Measurements from ENCODE around the gene GRIK4.

GRIK4 gene

DNA sequence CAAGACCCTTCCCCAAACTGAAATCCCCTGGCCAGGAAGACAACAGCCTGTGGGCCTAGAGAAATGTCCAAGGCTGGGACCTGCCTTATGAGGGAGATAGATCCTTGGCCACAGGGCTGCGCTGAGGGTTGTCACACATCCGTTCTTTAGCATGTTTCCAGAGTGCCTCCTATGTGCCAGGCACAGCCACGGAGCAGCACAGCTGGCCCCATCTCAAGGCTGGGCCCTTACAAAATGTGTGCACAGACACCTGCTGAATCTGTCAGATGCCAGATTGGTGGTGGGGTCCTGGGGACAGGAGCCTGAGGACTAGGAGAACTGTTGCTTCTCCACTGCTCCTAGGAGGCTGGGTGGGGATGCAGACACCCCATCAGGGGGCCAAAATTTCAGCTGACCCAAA is 11.2 kb downstream of the GRIK4 start:
- in situ Hi-C loops (cut with MboI; ENCODE audit: low sequenced_read_pairs, unreplicated experiment), result loop anchor here (10.0 to 25.0 kb wide), 3 partner anchors 162 to 665 kb away; partner anchors contain the start of gene TECTA
- TF ChIP-seq, protein P1, sequence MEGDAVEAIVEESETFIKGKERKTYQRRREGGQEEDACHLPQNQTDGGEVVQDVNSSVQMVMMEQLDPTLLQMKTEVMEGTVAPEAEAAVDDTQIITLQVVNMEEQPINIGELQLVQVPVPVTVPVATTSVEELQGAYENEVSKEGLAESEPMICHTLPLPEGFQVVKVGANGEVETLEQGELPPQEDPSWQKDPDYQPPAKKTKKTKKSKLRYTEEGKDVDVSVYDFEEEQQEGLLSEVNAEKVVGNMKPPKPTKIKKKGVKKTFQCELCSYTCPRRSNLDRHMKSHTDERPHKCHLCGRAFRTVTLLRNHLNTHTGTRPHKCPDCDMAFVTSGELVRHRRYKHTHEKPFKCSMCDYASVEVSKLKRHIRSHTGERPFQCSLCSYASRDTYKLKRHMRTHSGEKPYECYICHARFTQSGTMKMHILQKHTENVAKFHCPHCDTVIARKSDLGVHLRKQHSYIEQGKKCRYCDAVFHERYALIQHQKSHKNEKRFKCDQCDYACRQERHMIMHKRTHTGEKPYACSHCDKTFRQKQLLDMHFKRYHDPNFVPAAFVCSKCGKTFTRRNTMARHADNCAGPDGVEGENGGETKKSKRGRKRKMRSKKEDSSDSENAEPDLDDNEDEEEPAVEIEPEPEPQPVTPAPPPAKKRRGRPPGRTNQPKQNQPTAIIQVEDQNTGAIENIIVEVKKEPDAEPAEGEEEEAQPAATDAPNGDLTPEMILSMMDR (IDR thresholded peaks at IDR 0.05; ENCODE audit: borderline replicate concordance, control extremely low read depth, extremely low read depth, insufficient read depth, missing control alignments), result no peak
- no peak for DNase-seq (ENCODE audit: low spot score)

DNA sequence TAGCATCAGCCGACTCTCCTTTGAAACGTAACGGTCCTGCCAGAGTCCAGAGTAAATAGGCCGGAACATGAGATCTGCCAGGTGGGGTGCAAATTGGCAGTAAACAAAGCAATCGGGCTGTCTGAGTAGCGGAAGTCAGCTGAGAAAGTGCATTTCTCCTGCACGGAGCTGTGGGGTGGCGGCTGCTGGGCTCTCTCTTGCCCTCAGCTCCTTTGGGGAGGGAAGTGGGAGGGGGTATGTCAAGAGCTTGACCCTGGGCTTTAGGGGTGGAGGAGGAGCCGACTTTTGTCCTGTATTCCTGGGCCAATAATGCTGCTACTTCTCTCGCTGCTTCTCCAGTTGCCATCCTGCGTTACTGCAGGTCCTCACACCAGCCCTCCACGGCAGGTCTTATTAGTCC is 11.6 kb downstream of the GRIK4 start:
- DNase-seq (ENCODE audit: low spot score), result no peak
- in situ Hi-C loops (cut with MboI; ENCODE audit: low sequenced_read_pairs, unreplicated experiment), result loop anchor here (10.0 to 25.0 kb wide), 3 partner anchors 162 to 664 kb away; partner anchors contain the start of gene TECTA
- TF ChIP-seq, protein P1 (IDR thresholded peaks at IDR 0.05; ENCODE audit: borderline replicate concordance, control extremely low read depth, extremely low read depth, insufficient read depth, missing control alignments), result no peak

DNA sequence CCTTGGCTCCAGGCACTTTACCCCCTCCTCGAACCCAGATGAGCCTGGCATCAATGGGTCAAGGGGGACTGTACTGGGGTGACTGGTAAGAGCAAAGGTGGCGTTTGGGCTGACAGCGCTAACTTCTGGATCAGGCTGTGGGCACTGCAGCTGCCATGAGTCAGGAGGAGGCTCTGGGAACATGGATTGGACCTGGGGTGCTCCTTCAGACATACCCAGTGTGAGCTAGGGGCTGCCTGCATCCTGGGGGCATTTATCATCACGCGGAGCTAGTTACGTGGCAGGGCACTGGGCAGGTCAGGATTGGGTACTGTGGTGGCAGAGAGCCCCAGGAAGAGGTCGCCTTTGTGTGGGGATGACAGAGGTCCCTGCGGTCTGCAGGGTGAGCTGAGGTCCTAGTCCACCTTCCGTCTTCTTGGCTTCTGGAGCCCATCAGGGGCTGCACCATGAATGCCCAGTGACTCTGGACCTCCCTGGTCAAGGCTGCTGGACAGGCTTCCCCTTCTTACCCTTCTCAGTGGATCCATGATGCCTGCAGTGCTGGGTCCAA is 13.1 kb downstream of the GRIK4 start:
- TF ChIP-seq, protein P1 (IDR thresholded peaks at IDR 0.05; ENCODE audit: borderline replicate concordance, control extremely low read depth, extremely low read depth, insufficient read depth, missing control alignments), result no peak
- no peak for DNase-seq (ENCODE audit: low spot score)
- in situ Hi-C loops (cut with MboI; ENCODE audit: low sequenced_read_pairs, unreplicated experiment), result loop anchor here (10.0 to 25.0 kb wide), 3 partner anchors 160 to 663 kb away; partner anchors contain the start of gene TECTA

DNA sequence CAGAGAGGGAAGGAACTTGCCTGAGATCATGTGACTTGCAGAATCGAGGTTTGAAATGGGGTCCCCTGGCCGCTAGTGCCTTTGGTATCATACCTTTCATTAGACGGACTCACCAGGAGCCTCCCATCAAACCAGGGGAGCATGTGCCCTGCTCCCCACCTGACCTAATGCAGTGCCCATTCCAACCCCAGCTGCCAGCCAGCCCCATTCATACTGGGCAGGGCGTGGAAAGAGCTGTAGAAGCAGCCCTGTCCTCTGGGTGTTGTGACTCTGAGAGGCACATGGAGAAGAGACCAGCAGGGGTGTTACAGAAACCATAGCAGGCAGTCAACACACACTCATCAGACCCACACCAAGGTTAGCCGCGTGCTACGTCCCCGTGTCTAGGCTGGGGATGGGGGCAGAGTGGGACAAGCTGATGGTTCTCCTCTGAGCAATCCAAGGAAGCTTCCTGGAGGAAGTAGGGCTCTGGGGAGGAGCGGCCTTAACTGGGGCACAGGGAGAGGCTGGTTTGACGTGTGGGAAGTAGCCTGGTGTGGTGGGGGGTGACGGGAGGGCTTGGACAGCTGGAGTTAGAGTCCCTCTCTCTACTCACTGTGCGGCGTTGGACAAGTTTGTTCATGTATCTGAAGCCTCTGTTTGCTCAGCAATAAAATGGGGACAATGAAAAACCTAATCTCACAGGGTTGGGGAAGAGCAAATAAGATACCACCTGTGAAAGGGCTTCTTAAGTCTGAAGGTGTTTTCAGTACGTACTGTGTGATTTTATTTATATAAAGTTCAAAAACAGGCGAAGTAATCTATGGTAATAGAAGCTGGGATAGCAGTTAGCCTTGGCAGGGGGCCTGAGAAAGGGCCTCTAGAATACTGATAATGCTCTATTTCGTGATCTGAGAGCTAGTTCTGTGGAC is 14.0 kb downstream of the GRIK4 start:
- TF ChIP-seq, protein P1 (IDR thresholded peaks at IDR 0.05; ENCODE audit: borderline replicate concordance, control extremely low read depth, extremely low read depth, insufficient read depth, missing control alignments), result no peak
- no peak for DNase-seq (ENCODE audit: low spot score)
- in situ Hi-C loops (cut with MboI; ENCODE audit: low sequenced_read_pairs, unreplicated experiment), result loop anchor here (10.0 kb wide), 1 partner anchor 159 kb away; no protein-coding TSS in a partner anchor

DNA sequence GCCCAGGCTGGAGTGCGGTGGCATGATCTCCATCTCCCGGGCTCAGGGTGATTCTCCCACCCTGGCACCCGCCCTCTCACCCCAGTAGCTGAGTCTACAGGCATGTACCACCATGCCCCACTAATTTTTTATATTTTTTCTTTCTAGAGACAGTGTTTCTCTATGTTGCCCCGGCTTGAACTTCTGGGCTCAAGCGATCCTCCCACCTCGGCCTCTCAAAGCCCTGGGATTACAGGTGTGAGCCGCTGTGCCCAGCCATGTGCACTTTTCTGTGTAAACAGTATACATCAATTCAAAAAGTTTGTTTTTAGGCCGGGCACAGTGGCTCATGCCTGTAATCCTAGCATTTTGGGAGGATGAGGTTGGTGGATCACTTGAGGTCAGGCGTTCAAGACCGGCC is 14.7 kb downstream of the GRIK4 start:
- no peak for DNase-seq (ENCODE audit: low spot score)
- in situ Hi-C loops (cut with MboI; ENCODE audit: low sequenced_read_pairs, unreplicated experiment), result loop anchor here (10.0 kb wide), 1 partner anchor 159 kb away; no protein-coding TSS in a partner anchor
- TF ChIP-seq, protein P1 (IDR thresholded peaks at IDR 0.05; ENCODE audit: borderline replicate concordance, control extremely low read depth, extremely low read depth, insufficient read depth, missing control alignments), result no peak

DNA sequence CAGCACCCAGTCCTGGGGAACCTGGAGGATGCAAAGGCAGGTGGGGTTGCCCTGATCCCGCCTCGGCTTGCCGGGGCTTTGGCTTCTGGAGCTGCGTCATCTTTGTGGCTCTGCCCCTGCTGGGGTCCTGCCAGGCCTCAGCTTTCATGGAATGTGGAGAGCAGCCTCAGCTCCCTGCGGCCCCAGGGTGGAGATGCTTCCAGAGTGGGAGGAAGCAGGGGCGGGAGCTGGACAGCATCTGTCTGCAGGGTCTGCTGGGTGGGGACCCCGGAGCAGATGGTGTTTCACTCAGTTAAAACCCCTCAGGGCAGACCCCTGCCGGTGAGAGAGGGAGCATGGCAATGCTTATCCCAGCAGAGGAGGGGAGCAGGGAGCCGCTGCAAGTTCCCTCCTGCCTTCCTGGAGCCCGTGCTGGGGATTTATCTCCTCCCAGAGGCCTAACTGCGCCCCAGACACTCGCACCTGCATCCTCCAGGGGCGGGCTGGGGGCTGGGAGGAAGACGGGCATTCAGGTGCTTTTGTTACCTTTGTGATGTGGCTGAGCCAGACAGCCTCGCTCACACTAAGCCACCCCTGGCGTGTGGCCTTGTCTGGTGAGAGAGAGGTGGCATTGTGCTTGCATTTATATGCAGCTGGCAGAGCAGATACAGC is 15.7 kb downstream of the GRIK4 start:
- in situ Hi-C loops (cut with MboI; ENCODE audit: low sequenced_read_pairs, unreplicated experiment), result loop anchor here (10.0 kb wide), 1 partner anchor 158 kb away; no protein-coding TSS in a partner anchor
- TF ChIP-seq, protein P1 (IDR thresholded peaks at IDR 0.05; ENCODE audit: borderline replicate concordance, control extremely low read depth, extremely low read depth, insufficient read depth, missing control alignments), result no peak
- DNase-seq (ENCODE audit: low spot score), result no peak

All from GM13976 (cell line).